OCI-LY7 (cell line): ENCODE data around the gene RCE1.

Source experiments
- EZH2phosphoT487 ChIP-seq: fragments of 200-600 bp; sonication (generic); IDR thresholded peaks from 2 replicates; pipeline ENCODE4 v1.6.1; 2018; ENCODE audit warnings: low read depth, borderline replicate concordance, mild to moderate bottlenecking, mixed run types, antibody characterized with exemption, low read length, moderate library complexity, mixed read lengths
- TF ChIP-seq, protein P1 (sequence below): fragments of 200-600 bp; sonication (generic); conservative IDR thresholded peaks from 2 replicates; pipeline ENCODE4 v1.5.1; 2014; ENCODE audit warnings: mild to moderate bottlenecking, antibody characterized with exemption, low read length, moderate library complexity, mixed read lengths

DNA sequence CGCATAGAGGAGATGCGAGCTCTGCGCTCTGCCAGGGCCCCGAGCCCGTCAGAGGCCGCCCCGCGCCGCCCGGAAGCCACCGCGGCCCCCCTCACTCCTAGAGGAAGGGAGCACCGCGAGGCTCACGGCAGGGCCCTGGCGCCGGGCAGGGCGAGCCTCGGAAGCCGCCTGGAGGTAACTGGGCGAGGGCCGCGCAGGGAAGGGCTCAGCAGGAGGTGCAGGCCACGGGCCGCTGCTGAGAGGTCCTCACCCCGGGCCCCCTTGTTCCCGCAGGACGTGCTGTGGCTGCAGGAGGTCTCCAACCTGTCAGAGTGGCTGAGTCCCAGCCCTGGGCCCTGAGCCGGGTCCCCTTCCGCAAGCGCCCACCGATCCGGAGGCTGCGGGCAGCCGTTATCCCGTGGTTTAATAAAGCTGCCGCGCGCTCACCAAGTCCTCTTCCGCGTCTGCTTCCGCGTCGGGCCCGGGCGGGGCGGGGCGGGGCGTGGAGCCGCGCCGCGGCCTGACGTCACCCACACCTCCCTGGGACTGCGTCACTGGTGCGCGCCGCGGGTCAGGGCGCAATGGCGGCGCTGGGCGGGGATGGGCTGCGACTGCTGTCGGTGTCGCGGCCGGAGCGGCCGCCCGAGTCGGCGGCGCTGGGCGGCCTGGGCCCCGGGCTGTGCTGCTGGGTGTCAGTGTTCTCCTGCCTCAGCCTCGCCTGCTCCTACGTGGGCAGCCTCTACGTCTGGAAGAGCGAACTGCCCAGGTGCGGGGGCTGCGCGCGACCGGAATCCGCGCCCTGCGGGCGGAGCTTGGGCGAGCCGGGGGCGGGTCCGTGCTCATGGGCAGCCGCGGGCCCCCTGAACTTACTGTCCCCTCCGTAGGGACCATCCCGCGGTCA, at the start of gene RCE1:
- TF ChIP-seq, protein P1, sequence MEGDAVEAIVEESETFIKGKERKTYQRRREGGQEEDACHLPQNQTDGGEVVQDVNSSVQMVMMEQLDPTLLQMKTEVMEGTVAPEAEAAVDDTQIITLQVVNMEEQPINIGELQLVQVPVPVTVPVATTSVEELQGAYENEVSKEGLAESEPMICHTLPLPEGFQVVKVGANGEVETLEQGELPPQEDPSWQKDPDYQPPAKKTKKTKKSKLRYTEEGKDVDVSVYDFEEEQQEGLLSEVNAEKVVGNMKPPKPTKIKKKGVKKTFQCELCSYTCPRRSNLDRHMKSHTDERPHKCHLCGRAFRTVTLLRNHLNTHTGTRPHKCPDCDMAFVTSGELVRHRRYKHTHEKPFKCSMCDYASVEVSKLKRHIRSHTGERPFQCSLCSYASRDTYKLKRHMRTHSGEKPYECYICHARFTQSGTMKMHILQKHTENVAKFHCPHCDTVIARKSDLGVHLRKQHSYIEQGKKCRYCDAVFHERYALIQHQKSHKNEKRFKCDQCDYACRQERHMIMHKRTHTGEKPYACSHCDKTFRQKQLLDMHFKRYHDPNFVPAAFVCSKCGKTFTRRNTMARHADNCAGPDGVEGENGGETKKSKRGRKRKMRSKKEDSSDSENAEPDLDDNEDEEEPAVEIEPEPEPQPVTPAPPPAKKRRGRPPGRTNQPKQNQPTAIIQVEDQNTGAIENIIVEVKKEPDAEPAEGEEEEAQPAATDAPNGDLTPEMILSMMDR = no peak
- TF ChIP-seq EZH2phosphoT487 = no peak
